H7 (cell line): ENCODE results near the gene NXPH1. TPM values are rescaled to one million over a fixed set of nuclear protein-coding genes. Genes with fewer than 3 reads are reported as not detected.

Experiments
- DNase-seq: peaks from one replicate; pipeline ENCODE4 v3.0.0; 2012
- H3K27me3 ChIP-seq: 2 replicates; pipeline ENCODE4 v1.6.0; 2011; ENCODE audit warnings: mild to moderate bottlenecking, low read length; ENCODE audit not compliant: control insufficient read depth, insufficient read depth
- H3K36me3 ChIP-seq: replicated peaks from 2 replicates; pipeline ENCODE4 v1.5.1; 2011; ENCODE audit warnings: low read length; ENCODE audit not compliant: control insufficient read depth, insufficient read depth
- H3K4me3 ChIP-seq: 2 replicates; pipeline ENCODE4 v1.5.1; 2011; ENCODE audit warnings: low read depth, mild to moderate bottlenecking, control low read depth, low read length, moderate library complexity; ENCODE audit not compliant: insufficient read depth
- total RNA-seq: library from RNA; depleted of rRNA; stranded (reverse); fragments of >200 nt; shearing (Covaris generic); gene quantifications from 2 replicates; pipeline ENCODE4 v1.2.3, GENCODE V29; 2014

Gene NXPH1
- total RNA-seq, 1 experiment from 2014 or later, result 0.10 TPM

DNA sequence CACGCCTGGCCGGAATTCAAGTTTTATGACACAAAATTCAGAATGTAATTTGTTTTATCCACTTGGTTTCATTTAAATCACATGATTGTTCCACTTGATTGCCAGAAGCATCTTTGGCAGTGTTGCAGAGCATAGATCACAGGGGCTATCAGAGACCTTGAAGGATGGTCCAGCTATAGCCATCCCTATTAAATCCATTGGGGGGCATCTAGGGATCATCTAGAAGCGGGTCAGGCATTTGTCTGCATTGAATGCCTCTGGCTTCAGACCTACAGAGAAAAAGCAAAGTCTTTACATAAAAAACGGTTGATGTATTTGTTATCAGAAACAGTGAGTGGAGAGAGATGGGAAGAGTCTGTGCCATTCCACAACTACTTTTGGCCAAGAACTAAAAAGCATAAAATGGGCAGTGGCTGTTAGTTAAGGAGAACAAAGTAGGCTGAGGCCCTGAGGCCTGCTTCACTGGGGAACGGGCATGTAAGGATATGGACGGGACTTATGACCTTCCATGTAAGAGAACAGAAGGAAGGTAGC, 146.3 kb downstream of the NXPH1 start:
- Histone ChIP-seq H3K27me3 (no peaks in the 10 kb centered on the region), H3K4me3 (no peak overlapping the region), H3K36me3 (no peaks in the 10 kb centered on the region)

DNA sequence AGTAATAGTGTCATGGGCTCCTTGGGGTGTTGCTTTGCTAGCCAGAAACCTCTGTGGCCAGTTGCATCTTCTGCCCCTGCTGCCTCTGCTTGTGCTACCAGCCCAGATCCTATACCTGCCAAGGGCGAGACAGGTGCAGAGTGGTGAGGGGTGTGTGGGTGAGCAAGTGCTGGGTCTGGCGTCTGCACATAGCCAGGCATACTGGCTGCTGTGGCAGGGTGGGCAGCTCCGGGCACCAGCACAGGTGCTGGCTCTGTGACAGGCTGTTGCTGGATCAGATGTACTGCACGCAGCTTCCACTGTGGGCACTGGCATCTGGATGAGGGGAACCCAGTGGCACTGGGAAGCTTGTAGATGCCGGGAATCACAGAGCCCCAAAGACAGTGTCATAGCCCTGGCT, 148.4 kb downstream of the NXPH1 start:
- Histone ChIP-seq H3K4me3 (no peak overlapping the region), H3K27me3 (no peaks in the 10 kb centered on the region), H3K36me3 (no peaks in the 10 kb centered on the region)
- DNase-seq, result no peak

More for the DNA sequence above, 146.3 kb downstream of the NXPH1 start:
- DNase-seq, result peak; percentile 7

DNA sequence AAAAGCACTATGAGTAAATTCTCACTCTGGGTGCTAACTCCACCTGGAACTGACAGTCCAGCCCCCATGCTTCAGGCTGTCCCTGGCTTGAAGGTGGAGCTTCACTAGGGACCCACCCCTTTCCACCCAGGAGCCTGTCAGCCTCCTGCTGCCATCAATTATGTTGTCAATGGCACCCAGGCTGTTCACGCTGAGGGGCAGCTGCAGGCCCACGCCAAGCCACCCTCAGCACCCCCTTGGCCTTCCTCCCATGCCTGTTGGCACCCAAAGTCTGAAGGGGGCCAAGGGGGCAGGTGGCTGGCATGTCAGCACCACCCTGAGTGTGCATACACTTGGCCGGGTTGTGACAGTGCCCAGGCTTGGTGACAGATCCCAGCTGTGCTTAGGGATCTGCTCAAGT, 149.3 kb downstream of the NXPH1 start:
- H3K4me3 ChIP-seq, result no peak overlapping the region
- DNase-seq, result no peak
- no peaks in the 10 kb centered on the region for H3K36me3 ChIP-seq
- H3K27me3 ChIP-seq, result no peaks in the 10 kb centered on the region

- Histone ChIP-seq H3K27me3 (no peaks in the 10 kb centered on the region), H3K36me3 (no peaks in the 10 kb centered on the region), H3K4me3 (no peak overlapping the region)
- DNase-seq, result no peak
Observed at GRCh38 chr7:8585591-8585990, 152.2 kb downstream of the NXPH1 start.

DNA sequence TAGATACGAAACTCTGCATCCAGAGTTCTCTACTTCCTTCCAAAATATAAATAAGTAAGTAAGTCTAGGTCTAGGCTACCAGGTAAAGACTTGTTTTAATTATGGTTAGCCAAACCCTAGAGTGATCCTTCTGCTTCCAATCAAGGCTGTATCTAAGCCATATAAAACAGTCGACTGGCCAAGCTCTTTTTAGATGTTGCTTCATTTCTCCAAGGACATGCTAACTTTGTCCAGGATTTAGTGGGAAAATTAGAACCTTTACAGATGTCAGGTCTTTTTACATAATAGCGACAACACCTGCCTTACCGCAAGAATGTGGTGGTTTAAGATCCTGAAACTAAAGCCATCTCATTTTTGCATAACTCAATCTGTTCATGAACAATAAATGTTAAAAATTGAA, 156.8 kb downstream of the NXPH1 start:
- Histone ChIP-seq H3K27me3 (no peaks in the 10 kb centered on the region), H3K4me3 (no peak overlapping the region), H3K36me3 (no peaks in the 10 kb centered on the region)
- no peak for DNase-seq

DNA sequence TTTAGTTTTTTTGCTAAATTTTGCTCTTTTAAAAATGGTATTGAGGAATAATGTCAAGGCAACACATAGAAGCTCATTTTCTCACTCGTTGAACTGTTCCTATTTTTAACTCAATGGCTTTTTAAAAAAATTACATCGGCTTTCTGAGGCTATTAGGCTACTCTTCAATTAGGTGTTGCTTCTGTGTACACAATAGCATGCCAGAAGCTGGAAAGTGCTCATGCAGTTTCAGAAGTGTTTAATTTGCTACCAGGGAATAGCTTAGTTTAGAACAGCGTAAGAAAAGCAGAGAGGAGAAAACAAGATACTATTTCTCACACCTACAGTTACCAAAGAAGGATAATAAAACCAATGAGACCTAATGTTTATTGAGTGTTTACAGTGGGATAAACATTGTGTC, 157.4 kb downstream of the NXPH1 start:
- no peak for DNase-seq
- no peaks in the 10 kb centered on the region for H3K36me3 ChIP-seq
- H3K27me3 ChIP-seq, result no peaks in the 10 kb centered on the region
- H3K4me3 ChIP-seq, result no peak overlapping the region

GRCh38 chr7:8591289-8591688, 157.9 kb downstream of the NXPH1 start:
- no peaks in the 10 kb centered on the region for H3K27me3 ChIP-seq
- no peaks in the 10 kb centered on the region for H3K36me3 ChIP-seq
- no peak overlapping the region for H3K4me3 ChIP-seq
- no peak for DNase-seq

DNA sequence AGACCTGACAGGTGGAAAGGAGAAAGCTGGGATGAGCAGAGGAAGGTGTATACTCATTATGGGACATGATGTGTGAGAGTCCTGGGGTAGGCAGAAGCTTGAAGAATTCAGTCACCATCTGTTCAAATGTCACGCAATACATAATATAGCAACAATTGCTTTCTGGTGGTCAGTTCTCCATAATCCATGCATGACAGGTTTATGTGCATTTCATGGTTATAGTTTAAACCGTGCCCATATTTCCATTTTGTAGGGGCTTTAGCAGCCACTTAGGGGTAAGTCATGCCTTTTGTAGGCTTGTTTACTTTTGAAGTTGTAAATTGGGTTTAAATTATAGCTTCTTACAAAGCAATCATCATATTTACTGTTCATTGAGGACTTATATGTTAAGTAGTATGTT, 158.8 kb downstream of the NXPH1 start:
- no peaks in the 10 kb centered on the region for H3K36me3 ChIP-seq
- DNase-seq, result no peak
- no peaks in the 10 kb centered on the region for H3K27me3 ChIP-seq
- no peak overlapping the region for H3K4me3 ChIP-seq

DNA sequence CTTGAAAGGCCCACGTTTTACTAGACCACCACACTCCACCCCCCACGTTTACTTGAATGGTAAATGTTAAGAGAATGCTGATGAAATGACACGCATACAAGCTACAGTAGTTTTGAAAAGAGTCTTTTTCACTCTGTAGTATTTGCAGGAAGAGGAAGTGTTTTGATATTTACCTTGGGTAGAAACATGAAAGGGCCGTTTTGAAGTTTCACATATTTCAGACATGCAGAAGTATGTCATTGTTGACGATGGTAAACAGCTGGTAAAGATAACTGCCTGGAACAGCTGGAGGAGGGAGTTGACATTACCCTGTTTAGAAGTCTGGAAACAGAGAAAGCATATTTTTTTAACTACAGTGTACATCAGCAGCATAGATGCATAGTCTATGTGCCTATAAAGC, 160.7 kb downstream of the NXPH1 start:
- Histone ChIP-seq H3K4me3 (no peak overlapping the region), H3K27me3 (no peaks in the 10 kb centered on the region), H3K36me3 (no peaks in the 10 kb centered on the region)
- no peak for DNase-seq

DNA sequence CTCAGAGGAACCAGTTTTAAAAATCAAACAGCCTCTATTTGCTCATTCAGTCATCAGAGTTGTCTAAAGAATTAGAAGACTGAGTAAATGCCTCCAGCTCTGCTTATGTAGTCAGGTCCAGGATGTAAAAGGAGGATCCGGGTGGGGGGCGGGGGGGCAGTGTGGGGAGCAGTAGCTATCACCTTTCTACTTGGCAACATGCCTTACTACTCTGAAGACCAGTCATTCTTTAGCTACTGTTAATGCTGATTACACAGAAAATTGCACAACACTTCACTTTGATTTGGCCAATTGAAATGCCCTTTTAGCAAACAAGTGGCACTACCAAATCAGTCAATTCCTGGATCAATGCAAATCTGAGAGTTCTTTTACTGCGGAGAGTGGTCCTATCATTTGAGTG, 164.2 kb downstream of the NXPH1 start:
- no peaks in the 10 kb centered on the region for H3K27me3 ChIP-seq
- no peaks in the 10 kb centered on the region for H3K36me3 ChIP-seq
- H3K4me3 ChIP-seq, result no peak overlapping the region
- no peak for DNase-seq

DNA sequence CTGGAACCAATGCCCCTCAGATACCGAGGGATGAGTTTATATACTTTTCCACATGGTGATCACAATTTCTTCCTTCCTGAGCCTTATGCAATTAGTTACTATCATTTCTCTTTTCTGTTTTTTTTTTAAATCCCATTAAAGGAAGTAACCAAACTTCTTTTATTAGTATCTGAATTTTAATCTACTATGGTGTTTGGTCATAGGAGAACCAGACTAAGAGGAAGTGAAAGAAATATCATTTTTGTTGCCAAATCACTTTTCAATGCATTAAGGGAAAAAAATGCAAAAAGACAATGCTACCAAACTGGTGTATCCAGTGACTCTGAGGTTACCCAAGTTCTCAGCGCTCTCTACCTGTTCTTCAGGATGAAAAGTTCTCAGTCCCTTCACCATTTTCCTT, 167.7 kb downstream of the NXPH1 start:
- no peak for DNase-seq
- no peaks in the 10 kb centered on the region for H3K27me3 ChIP-seq
- H3K4me3 ChIP-seq, result no peak overlapping the region
- H3K36me3 ChIP-seq, result no peaks in the 10 kb centered on the region

GRCh38 chr7:8605221-8605620, 171.8 kb downstream of the NXPH1 start:
- H3K36me3 ChIP-seq, result no peaks in the 10 kb centered on the region
- no peak overlapping the region for H3K4me3 ChIP-seq
- H3K27me3 ChIP-seq, result no peaks in the 10 kb centered on the region
- no peak for DNase-seq

GRCh38 chr7:8612584-8612983, 179.2 kb downstream of the NXPH1 start:
- no peak for DNase-seq
- no peaks in the 10 kb centered on the region for H3K27me3 ChIP-seq
- H3K36me3 ChIP-seq, result no peaks in the 10 kb centered on the region
- no peak overlapping the region for H3K4me3 ChIP-seq

- no peak overlapping the region for H3K4me3 ChIP-seq
- H3K36me3 ChIP-seq, result no peaks in the 10 kb centered on the region
- DNase-seq, result no peak
- H3K27me3 ChIP-seq, result no peaks in the 10 kb centered on the region
Observed at GRCh38 chr7:8613191-8613590, 179.8 kb downstream of the NXPH1 start.

DNA sequence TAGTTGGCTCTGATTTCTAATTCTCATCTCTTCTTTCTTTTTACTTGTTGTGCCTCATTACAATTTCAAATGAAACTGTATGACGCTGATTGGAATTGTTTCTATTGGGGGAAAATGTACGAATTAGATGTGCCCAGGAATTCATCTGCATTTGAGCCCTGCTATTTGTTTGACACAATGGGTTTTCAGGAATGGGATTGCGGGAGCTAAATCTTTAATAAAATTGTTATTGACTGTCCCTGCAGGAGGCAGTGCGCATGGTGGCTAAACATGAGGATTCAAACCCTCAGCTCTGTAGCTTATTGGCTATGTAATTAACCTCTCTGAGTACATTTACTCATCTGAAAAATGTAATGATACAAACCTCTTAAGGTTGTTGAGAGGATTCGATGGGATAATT, 181.6 kb downstream of the NXPH1 start:
- H3K36me3 ChIP-seq, result no peaks in the 10 kb centered on the region
- H3K4me3 ChIP-seq, result no peak overlapping the region
- DNase-seq, result no peak
- H3K27me3 ChIP-seq, result no peaks in the 10 kb centered on the region

DNA sequence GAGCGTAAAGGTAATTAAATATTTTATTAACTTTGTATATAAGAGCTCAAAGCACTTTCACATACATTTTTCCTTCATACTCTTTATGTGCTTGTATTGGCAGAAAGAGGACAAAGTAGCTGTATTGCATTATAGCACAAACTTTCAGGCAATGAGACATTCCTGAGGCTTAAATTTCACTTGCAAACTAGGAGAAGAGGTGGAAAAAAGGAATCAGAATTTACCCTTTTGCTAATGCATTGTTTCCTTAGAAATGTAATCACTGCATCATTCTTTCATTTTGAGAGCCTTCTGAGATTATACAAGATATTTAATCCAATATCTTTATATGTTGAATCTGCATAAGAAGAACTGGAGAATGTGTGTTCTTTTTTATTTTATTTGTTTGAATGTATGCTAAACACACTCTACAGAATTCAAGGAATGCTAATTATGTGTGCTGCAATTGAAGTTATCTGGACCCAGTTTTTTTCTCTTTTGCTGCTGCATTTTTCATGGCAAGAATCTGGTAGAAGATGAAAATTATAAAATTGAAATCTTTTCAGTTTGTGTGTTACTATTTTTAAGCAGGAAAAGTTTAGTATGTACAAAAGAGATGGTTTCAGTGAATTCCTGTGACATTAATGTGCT, 185.1 kb downstream of the NXPH1 start:
- no peak overlapping the region for H3K4me3 ChIP-seq
- DNase-seq, result no peak

More for the DNA sequence above, 185.1 kb downstream of the NXPH1 start:
- Histone ChIP-seq H3K27me3 (no peaks in the 10 kb centered on the region), H3K36me3 (no peaks in the 10 kb centered on the region)
